ENCODE measurements around the gene IQSEC3. TPM values are rescaled to one million over a fixed set of nuclear protein-coding genes. Genes with fewer than 3 reads are reported as not detected.
"Not testable (repeated sequence)": the region's sequence is repeated elsewhere in the genome, so short reads cannot be mapped to it uniquely, and the experiment has no call there.

The IQSEC3 gene
- total RNA-seq, 1 experiment from 2014 or later, result 0.55 TPM

DNA sequence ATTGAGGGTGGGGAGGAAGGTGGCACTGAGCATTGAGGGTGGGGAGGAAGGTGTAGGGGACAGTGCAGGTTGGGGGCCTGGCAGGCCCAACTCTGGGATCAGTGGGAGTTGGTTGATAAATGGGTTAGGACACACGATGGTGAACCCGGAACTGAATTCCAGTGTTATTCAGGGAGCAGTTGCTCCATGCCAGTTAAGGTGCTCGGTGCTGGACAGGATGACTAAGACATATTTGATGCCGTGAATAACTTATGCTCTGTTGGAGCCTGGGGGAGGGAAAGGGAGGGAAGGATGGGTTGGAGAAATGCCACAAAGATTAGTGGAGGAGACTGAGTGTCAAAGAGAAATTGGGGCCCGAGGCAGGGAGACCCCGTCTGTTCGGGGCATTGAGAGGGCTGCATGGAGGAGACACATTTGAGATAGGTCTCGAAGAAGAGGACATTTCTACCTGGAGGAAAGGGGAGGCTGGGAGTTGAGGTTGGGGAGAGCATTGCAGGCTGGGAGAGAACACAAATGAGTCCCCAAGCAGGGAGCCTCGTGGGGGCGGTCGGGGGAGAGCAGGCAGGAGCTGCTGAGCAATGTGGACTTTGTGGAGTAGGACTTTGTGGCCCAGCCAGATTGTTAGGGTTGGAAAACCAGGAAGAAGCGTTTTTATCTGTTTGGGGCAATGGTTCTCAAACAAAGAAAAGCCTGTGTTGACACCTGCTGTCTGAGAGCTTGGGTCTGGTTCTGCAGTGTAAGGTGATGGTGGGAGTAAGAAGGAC is 65.3 kb downstream of the IQSEC3 start:
- Mint-ChIP-seq H3K27ac (no peak overlapping the region; a peak in 1 of 7 replicates), H3K27me3 (ENCODE audit: low read depth) (peaks cover 5% of the 10 kb centered on the region), H3K4me3 (no peak overlapping the region; a peak in 1 of 5 replicates), H3K36me3 (ENCODE audit: insufficient read depth in 1 of 3, low read depth in 3 of 3) (no peaks in the 10 kb centered on the region; a peak in 1 of 7 replicates), H3K9me3 (no peaks in the 10 kb centered on the region), H3K4me1 (peaks cover 0 to 19% of the 10 kb centered on the region in 2 experiments; a peak in 3 of 4 replicates)
- Histone ChIP-seq H3K4me2 (ENCODE audit: insufficient read depth, insufficient read length, low read length) (no peak overlapping the region), H2BK15ac (ENCODE audit: low read depth, low read length) (no peak overlapping the region), H3K9ac (ENCODE audit: extremely low read depth, insufficient read length, low read length) (no peak overlapping the region), H2BK12ac (ENCODE audit: insufficient read length, low read depth, low read length) (no peak overlapping the region), H3K4me1 (ENCODE audit: insufficient read depth, low read length) (no peaks in the 10 kb centered on the region), H3T11ph (ENCODE audit: low read length) (no peak overlapping the region), H3K23me2 (ENCODE audit: insufficient read length, low read depth, low read length, poor library complexity, severe bottlenecking) (no peaks in the 10 kb centered on the region), H3K18ac (ENCODE audit: insufficient read length, low read depth, low read length) (no peak overlapping the region), H2BK20ac (ENCODE audit: low read depth, low read length, poor library complexity, severe bottlenecking) (no peak overlapping the region), H2AFZ (ENCODE audit: low read length) (no peak overlapping the region), H3K79me2 (ENCODE audit: insufficient read depth, low read length) (no peaks in the 10 kb centered on the region), H4K20me1 (ENCODE audit: control insufficient read depth, insufficient read depth, insufficient read length) (no peaks in the 10 kb centered on the region), H4K91ac (ENCODE audit: insufficient read length, low read depth, low read length) (no peak overlapping the region), H3K9me3 (ENCODE audit: control insufficient read depth, low read depth, low read length) (no peaks in the 10 kb centered on the region), H2AK5ac (ENCODE audit: insufficient read length, low read length) (no peak overlapping the region), H4K5ac (ENCODE audit: insufficient read length, low read depth, low read length) (no peak overlapping the region), H3K4ac (ENCODE audit: low read depth, low read length) (no peak overlapping the region), H4K8ac (replicated peaks; ENCODE audit: insufficient read length, low read depth, low read length) (no peak overlapping the region), H3K27me3 (ENCODE audit: insufficient read depth, low read length) (no peaks in the 10 kb centered on the region), H3K79me1 (ENCODE audit: insufficient read depth, low read depth, low read length, poor library complexity, severe bottlenecking) (no peaks in the 10 kb centered on the region), H3K56ac (ENCODE audit: insufficient read length, low read depth, low read length) (no peak overlapping the region), H3K27ac (ENCODE audit: insufficient read length, low read depth, low read length) (no peak overlapping the region), H2BK120ac (ENCODE audit: low read depth, low read length, poor library complexity, severe bottlenecking) (no peak overlapping the region), H3K23ac (ENCODE audit: insufficient read length, low read depth, low read length) (no peak overlapping the region), H2BK5ac (ENCODE audit: insufficient read length, low read length) (no peak overlapping the region), H3K14ac (ENCODE audit: insufficient read depth, low read length) (no peak overlapping the region)
- DNase-seq, result no peak
- TF ChIP-seq, protein P1, sequence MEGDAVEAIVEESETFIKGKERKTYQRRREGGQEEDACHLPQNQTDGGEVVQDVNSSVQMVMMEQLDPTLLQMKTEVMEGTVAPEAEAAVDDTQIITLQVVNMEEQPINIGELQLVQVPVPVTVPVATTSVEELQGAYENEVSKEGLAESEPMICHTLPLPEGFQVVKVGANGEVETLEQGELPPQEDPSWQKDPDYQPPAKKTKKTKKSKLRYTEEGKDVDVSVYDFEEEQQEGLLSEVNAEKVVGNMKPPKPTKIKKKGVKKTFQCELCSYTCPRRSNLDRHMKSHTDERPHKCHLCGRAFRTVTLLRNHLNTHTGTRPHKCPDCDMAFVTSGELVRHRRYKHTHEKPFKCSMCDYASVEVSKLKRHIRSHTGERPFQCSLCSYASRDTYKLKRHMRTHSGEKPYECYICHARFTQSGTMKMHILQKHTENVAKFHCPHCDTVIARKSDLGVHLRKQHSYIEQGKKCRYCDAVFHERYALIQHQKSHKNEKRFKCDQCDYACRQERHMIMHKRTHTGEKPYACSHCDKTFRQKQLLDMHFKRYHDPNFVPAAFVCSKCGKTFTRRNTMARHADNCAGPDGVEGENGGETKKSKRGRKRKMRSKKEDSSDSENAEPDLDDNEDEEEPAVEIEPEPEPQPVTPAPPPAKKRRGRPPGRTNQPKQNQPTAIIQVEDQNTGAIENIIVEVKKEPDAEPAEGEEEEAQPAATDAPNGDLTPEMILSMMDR (conservative IDR thresholded peaks at IDR 0.05), result no peak
- WGBS (ENCODE audit: extremely low coverage, insufficient read length, low lambda C conversion rate), result no CpG with 5 or more reads among the region's 12 CpGs

DNA sequence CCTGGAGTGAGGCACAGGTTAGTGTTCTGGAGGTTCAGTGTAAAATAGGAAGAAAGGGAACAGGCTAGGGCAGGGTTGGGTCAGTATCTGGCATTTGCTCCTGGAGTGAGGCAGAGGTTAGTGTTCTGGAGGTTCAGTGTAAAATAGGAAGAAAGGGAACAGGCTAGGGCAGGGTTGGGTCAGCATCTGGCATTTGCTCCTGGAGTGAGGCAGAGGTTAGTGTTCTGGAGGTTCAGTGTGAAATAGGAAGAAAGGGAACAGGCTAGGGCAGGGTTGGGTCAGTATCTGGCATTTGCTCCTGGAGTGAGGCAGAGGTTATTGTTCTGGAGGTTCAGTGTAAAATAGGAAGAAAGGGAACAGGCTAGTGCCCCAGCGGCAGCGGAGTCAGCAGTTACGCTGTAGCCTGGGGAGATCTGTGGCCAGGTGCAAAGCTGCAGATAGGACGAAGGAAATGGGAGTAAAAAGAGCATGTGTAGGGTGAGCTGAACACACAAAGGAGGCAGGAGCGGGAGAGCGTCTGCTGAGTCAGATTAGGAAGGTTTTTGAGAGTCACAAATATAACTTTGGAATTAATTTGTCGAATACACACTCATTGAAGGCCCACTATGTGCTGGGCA is 67.2 kb downstream of the IQSEC3 start:
- not testable (repeated sequence) for H3K27me3 ChIP-seq (ENCODE audit: insufficient read depth, low read length); H2AK5ac ChIP-seq (ENCODE audit: insufficient read length, low read length); H4K5ac ChIP-seq (ENCODE audit: insufficient read length, low read depth, low read length); H3K27ac ChIP-seq (ENCODE audit: insufficient read length, low read depth, low read length); H3K36me3 Mint-ChIP-seq (ENCODE audit: insufficient read depth in 1 of 3, low read depth in 3 of 3); H3T11ph ChIP-seq (ENCODE audit: low read length); H2BK15ac ChIP-seq (ENCODE audit: low read depth, low read length); H3K9me3 ChIP-seq (ENCODE audit: control insufficient read depth, low read depth, low read length); H3K4me3 Mint-ChIP-seq; H3K9me3 Mint-ChIP-seq; H4K8ac ChIP-seq (replicated peaks; ENCODE audit: insufficient read length, low read depth, low read length); H3K4me2 ChIP-seq (ENCODE audit: insufficient read depth, insufficient read length, low read length); H3K4me1 ChIP-seq (ENCODE audit: insufficient read depth, low read length); H2AFZ ChIP-seq (ENCODE audit: low read length); H4K91ac ChIP-seq (ENCODE audit: insufficient read length, low read depth, low read length); H3K23ac ChIP-seq (ENCODE audit: insufficient read length, low read depth, low read length); H3K4ac ChIP-seq (ENCODE audit: low read depth, low read length); H2BK120ac ChIP-seq (ENCODE audit: low read depth, low read length, poor library complexity, severe bottlenecking); H3K79me2 ChIP-seq (ENCODE audit: insufficient read depth, low read length); H4K20me1 ChIP-seq (ENCODE audit: control insufficient read depth, insufficient read depth, insufficient read length); H3K9ac ChIP-seq (ENCODE audit: extremely low read depth, insufficient read length, low read length); H3K18ac ChIP-seq (ENCODE audit: insufficient read length, low read depth, low read length); H3K14ac ChIP-seq (ENCODE audit: insufficient read depth, low read length); H3K79me1 ChIP-seq (ENCODE audit: insufficient read depth, low read depth, low read length, poor library complexity, severe bottlenecking); H2BK20ac ChIP-seq (ENCODE audit: low read depth, low read length, poor library complexity, severe bottlenecking); DNase-seq; H2BK5ac ChIP-seq (ENCODE audit: insufficient read length, low read length); H2BK12ac ChIP-seq (ENCODE audit: insufficient read length, low read depth, low read length); H3K23me2 ChIP-seq (ENCODE audit: insufficient read length, low read depth, low read length, poor library complexity, severe bottlenecking); H3K56ac ChIP-seq (ENCODE audit: insufficient read length, low read depth, low read length)
- no CpG with 5 or more reads among the region's 7 CpGs for WGBS (ENCODE audit: extremely low coverage, insufficient read length, low lambda C conversion rate)
- Mint-ChIP-seq H3K27me3 (ENCODE audit: low read depth) (peaks cover 15% of the 10 kb centered on the region), H3K27ac (0 out of 7 replicates have a peak overlapping the region, but pooled peaks of 1 of the 3 experiments have one; percentile 9), H3K4me1 (peaks cover 0 to 17% of the 10 kb centered on the region in 2 experiments; a peak in 3 of 4 replicates)

Measured in H9 (cell line).